Endodermal cell (in vitro differentiated cells): ENCODE measurements around the gene TIPARP. TPM values are rescaled to one million over a fixed set of nuclear protein-coding genes. Genes with fewer than 3 reads are reported as not detected.

Experiments used
- DNase-seq: peaks from one replicate; pipeline ENCODE4 v3.0.0-alpha.2; 2017
- H3K27ac ChIP-seq: 2 replicates; pipeline ENCODE4 v1.5.1; 2013; ENCODE audit warnings: mild to moderate bottlenecking, low read depth, low read length, moderate library complexity
- H3K27me3 ChIP-seq: 2 replicates; pipeline ENCODE4 v1.6.1; 2013; ENCODE audit warnings: mild to moderate bottlenecking, low read length, moderate library complexity; ENCODE audit not compliant: insufficient read depth, control insufficient read depth, poor library complexity, severe bottlenecking
- H3K36me3 ChIP-seq: 2 replicates; pipeline ENCODE4 v1.7.0; 2013; ENCODE audit warnings: mild to moderate bottlenecking, low read length, moderate library complexity; ENCODE audit not compliant: control insufficient read depth, insufficient read depth
- H3K4me1 ChIP-seq: one replicate; pipeline ENCODE4 v1.7.0; 2013; ENCODE audit warnings: low read length; ENCODE audit not compliant: control insufficient read depth, insufficient read depth
- H3K4me3 ChIP-seq: 2 replicates; pipeline ENCODE4 v1.5.1; 2013; ENCODE audit warnings: mild to moderate bottlenecking, low read length, moderate library complexity
- H3K9ac ChIP-seq: 2 replicates; pipeline ENCODE4 v1.6.1; 2013; ENCODE audit warnings: mild to moderate bottlenecking, low read length, moderate library complexity; ENCODE audit not compliant: poor library complexity, severe bottlenecking; ENCODE audit errors: extremely low read depth
- H3K9me3 ChIP-seq: 2 replicates; pipeline ENCODE4 v1.6.1; 2013; ENCODE audit warnings: mild to moderate bottlenecking, low read length, moderate library complexity; ENCODE audit not compliant: control insufficient read depth
- H3K27ac Mint-ChIP-seq: 2 replicates; pipeline ENCODE4 v1.8.0; 2020; ENCODE audit warnings: mixed read lengths
- H3K27me3 Mint-ChIP-seq: 2 replicates; pipeline ENCODE4 v1.8.0; 2021; ENCODE audit warnings: mild to moderate bottlenecking, mixed read lengths; ENCODE audit not compliant: insufficient read depth
- H3K36me3 Mint-ChIP-seq: 2 replicates; pipeline ENCODE4 v1.8.0; 2020; ENCODE audit warnings: low read depth, mixed read lengths
- H3K4me1 Mint-ChIP-seq: 2 replicates; pipeline ENCODE4 v1.8.0; 2020; ENCODE audit warnings: mixed read lengths
- H3K4me3 Mint-ChIP-seq: 2 replicates; pipeline ENCODE4 v1.8.0; 2020; ENCODE audit warnings: mild to moderate bottlenecking, moderate library complexity, mixed read lengths
- H3K9me3 Mint-ChIP-seq: 2 replicates; pipeline ENCODE4 v1.8.0; 2020; ENCODE audit warnings: mild to moderate bottlenecking, mixed read lengths
- WGBS, 2 experiments: methylation state at CpG; one replicate each; pipeline versions ENCODE4 v1.1.5 to v1.1.7; 2013; ENCODE audit warnings: missing lambda C conversion rate in 2 of 2, mixed read lengths in 1 of 2; ENCODE audit not compliant: insufficient coverage in 1 of 2, insufficient read length in 1 of 2; 5-methylcytosine and 5-hydroxymethylcytosine counted together
- total RNA-seq, 2 donors: library from RNA; stranded (reverse); fragmentation: NEBNext Ultra II Directional in 1 of 2; extraction: Animal tissue kit (Norgen Biotek cat#: 25700) in 1 of 2; gene quantifications; 2 replicates in 1 of 2; 3 replicates in 1 of 2; pipeline ENCODE4 v1.2.1, GENCODE V29; 2021
- TF ChIP-seq, protein P1 (sequence below): fragments of 200-600 bp; sonication (generic); conservative IDR thresholded peaks from 2 replicates; pipeline ENCODE4 v1.5.0; 2021; ENCODE audit warnings: antibody characterized with exemption, mild to moderate bottlenecking

Gene TIPARP
- total RNA-seq, 2 donors from 2014 or later, result 27.1 to 34.3 TPM

DNA sequence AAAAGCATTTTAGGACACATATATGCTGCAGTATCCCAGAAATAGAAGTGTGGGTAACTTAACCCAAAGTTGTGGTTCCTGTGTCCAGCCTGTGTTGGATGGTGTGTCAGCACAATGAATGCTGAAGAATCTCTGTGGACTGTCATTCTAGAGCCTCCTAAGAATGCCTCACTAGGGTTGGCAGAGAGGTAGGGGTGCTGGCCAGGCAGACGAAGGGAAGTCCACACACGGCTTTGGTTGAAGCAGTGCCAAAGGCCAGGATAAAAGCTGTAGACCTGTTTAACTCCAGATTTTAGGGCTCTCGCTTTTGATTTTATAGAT is 43.7 kb upstream of the TIPARP start:
- no peaks in the 10 kb centered on the region for H3K9me3 Mint-ChIP-seq

DNA sequence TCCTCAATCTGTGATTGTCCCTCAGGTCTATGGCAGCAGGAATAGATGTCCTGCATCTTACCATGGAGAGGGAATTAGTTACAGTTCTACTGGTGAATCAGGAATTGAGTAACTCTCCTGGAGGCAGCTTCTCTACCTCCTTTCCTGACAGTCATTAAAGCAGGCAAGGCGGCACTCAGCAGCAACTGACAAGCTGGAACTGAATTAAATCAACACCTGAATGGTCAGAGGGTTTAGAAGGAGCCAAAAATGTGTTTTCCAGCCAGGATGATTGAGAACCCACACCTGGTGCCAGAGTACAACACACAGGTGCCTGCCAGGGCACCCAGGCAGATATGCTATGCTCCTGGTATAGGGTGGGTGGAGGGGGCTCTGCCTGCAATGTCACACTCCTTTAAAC is 43.1 kb upstream of the TIPARP start:
- no peak overlapping the region for H3K4me3 ChIP-seq
- peaks cover 37% of the 10 kb centered on the region for H3K4me1 Mint-ChIP-seq
- H3K4me1 ChIP-seq, result peaks cover 32% of the 10 kb centered on the region
- no peak overlapping the region for H3K27ac Mint-ChIP-seq
- H3K27me3 Mint-ChIP-seq, result no peaks in the 10 kb centered on the region
- no peaks in the 10 kb centered on the region for H3K9me3 ChIP-seq
- DNase-seq, result no peak
- H3K36me3 ChIP-seq, result no peaks in the 10 kb centered on the region
- no peak overlapping the region for H3K4me3 Mint-ChIP-seq
- no peaks in the 10 kb centered on the region for H3K36me3 Mint-ChIP-seq
- TF ChIP-seq, protein P1, sequence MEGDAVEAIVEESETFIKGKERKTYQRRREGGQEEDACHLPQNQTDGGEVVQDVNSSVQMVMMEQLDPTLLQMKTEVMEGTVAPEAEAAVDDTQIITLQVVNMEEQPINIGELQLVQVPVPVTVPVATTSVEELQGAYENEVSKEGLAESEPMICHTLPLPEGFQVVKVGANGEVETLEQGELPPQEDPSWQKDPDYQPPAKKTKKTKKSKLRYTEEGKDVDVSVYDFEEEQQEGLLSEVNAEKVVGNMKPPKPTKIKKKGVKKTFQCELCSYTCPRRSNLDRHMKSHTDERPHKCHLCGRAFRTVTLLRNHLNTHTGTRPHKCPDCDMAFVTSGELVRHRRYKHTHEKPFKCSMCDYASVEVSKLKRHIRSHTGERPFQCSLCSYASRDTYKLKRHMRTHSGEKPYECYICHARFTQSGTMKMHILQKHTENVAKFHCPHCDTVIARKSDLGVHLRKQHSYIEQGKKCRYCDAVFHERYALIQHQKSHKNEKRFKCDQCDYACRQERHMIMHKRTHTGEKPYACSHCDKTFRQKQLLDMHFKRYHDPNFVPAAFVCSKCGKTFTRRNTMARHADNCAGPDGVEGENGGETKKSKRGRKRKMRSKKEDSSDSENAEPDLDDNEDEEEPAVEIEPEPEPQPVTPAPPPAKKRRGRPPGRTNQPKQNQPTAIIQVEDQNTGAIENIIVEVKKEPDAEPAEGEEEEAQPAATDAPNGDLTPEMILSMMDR, result no peak
- no peaks in the 10 kb centered on the region for H3K9me3 Mint-ChIP-seq
- WGBS, 2 experiments, result 90 to 100% methylated on average over 1 of the region's 1 CpG
- no peaks in the 10 kb centered on the region for H3K27me3 ChIP-seq
- H3K9ac ChIP-seq, result no peak overlapping the region
- H3K27ac ChIP-seq, result no peak overlapping the region

More for the DNA sequence above, 43.7 kb upstream of the TIPARP start:
- 92 to 100% methylated on average over 3 of the region's 3 CpGs for WGBS, 2 experiments
- H3K4me3 Mint-ChIP-seq, result no peak overlapping the region
- TF ChIP-seq, protein P1, result no peak
- H3K27ac Mint-ChIP-seq, result no peak overlapping the region
- no peak for DNase-seq
- Histone ChIP-seq H3K9me3 (no peaks in the 10 kb centered on the region), H3K36me3 (no peaks in the 10 kb centered on the region), H3K27ac (no peak overlapping the region), H3K4me1 (peaks cover 32% of the 10 kb centered on the region), H3K27me3 (no peaks in the 10 kb centered on the region), H3K9ac (no peak overlapping the region), H3K4me3 (no peak overlapping the region)
- peaks cover 37% of the 10 kb centered on the region for H3K4me1 Mint-ChIP-seq
- H3K27me3 Mint-ChIP-seq, result no peaks in the 10 kb centered on the region
- H3K36me3 Mint-ChIP-seq, result no peaks in the 10 kb centered on the region

DNA sequence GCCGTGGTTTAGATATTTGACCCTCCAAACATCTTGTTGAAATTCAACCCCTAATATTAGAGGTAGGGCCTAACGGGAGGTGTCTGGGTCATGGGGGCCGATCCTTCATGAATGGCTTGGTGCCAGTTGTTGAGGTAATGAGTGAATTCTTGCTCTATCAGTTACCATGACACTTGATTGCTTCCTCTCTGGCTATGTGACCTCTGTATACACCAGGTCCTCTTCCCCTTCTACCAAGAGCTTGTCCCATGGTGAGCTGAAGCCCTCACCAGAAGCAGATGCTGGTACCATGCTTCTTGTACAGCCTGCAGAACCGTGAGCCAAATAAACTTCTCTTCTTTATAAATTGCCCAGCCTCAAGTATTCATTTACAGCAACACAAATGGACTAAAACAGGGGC is 41.8 kb upstream of the TIPARP start:
- Mint-ChIP-seq H3K4me3 (no peak overlapping the region), H3K36me3 (no peaks in the 10 kb centered on the region), H3K9me3 (no peaks in the 10 kb centered on the region), H3K4me1 (peaks cover 30% of the 10 kb centered on the region), H3K27me3 (no peaks in the 10 kb centered on the region), H3K27ac (no peak overlapping the region)
- Histone ChIP-seq H3K27ac (no peak overlapping the region), H3K9ac (no peak overlapping the region), H3K4me1 (peaks cover 24% of the 10 kb centered on the region), H3K9me3 (no peaks in the 10 kb centered on the region), H3K4me3 (no peak overlapping the region), H3K27me3 (no peaks in the 10 kb centered on the region), H3K36me3 (no peaks in the 10 kb centered on the region)
- DNase-seq, result no peak
- TF ChIP-seq, protein P1, result no peak
- WGBS, 2 experiments, result 89% methylated on average over 4 of the region's 4 CpGs; no CpG with 5 or more reads in 1 of the 2 experiments
